HG03139 (cell line): Measurements from ENCODE around the gene VWF.

Experiments
- ATAC-seq: cut with Tn5 transposase; IDR thresholded peaks from one replicate; pipeline ENCODE4 v1.9.1; 2021; ENCODE audit not compliant: unreplicated experiment

VWF gene

DNA sequence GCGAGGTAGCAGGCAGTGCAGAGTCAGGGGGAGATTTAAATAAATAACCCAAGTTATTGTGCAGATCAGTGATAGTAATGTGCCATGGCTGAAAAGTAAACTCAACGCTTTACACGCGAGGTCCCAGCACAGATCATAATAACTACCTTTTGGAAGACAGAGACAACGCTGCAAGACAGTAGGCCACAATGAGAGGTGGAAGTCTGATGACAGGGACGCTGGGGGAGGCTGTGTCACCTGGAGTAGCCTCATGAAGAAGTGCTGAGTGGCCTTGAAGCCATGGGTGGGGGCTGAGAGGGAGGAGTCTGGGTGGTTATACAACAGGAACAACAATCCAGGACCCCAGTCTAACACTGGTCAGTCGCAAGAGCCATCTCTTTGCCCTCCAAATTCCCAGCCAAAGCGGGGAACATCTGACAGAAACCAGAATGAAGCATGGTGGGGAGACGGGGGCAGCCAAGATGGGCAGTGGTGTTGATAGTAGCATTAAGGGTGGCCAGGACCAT lies 207.6 kb downstream of the VWF start:
- no peak for ATAC-seq

DNA sequence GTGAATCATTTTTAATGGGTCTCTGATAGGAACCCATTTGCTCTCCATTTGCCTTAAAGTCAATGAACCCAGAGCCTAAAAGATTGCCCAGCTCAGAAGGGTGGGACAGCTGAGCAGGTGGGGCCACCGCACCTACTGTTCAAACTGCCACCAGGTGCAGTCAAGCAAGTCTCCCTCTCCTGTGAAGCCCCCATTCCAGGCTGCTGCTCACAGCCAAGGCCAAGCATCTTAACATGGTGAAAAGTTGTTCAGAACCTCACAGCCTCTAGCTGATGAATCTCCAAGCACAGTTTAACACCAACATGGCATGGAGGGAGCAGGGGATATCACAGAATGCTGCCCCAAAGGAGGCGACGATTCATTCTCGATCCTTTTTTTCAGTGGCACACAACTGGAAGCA lies 209.0 kb downstream of the VWF start:
- no peak for ATAC-seq

DNA sequence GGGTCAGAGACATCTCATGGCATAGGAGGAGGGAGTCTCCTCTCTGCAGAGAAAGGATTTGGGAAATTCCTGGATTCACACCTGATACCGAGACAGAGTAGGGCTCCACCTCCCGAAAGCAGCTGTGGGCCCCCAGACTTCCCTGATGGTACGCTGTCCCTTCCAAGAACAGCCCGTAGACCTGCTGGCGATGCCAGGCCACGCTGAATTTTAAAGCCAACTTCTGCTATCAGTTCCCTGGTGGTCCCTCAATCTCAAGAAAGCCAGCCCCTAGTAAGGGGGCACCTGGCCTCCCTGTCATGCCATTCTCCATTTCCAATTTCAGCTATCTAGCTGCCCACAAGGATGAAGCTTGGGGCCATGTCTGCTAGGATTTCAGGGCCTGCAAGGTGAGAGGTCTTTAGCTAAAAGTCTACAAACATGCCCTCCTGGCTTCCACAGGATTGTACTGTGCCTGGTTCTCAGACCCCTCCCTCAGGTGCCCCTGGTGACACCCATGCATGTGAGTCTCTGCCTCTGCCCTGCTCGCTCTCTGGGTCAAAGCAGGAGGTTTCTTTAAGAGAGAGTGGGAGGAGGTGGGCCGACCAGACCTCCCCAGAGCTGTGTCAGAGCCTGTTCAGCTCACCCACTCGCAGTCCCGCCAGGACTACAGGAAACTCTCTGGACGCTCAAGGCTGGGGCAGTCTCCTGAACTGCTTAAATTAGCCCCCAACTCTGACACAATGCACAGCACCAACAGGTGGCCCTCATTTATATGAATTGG lies 209.9 kb downstream of the VWF start:
- no peak for ATAC-seq

DNA sequence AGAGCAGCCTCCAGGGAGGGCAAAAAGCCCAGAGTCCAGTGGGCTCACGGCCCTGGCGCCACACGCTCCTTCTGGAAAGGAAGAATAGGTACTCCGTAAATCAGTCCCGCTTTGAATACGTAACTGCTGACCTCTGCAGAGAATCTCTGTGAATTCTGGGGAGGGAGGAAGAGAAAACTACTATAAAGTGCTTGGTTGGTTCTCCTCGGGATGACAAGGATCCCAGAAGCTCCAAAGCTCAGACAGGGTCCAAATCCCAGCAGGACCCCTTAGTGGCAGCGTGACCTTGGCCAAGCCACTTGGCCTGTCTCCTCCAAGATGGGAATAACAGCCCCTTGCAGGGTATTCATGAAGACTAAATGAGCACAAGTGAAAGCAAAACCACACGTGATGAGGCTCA lies 211.1 kb downstream of the VWF start:
- ATAC-seq: no peak

DNA sequence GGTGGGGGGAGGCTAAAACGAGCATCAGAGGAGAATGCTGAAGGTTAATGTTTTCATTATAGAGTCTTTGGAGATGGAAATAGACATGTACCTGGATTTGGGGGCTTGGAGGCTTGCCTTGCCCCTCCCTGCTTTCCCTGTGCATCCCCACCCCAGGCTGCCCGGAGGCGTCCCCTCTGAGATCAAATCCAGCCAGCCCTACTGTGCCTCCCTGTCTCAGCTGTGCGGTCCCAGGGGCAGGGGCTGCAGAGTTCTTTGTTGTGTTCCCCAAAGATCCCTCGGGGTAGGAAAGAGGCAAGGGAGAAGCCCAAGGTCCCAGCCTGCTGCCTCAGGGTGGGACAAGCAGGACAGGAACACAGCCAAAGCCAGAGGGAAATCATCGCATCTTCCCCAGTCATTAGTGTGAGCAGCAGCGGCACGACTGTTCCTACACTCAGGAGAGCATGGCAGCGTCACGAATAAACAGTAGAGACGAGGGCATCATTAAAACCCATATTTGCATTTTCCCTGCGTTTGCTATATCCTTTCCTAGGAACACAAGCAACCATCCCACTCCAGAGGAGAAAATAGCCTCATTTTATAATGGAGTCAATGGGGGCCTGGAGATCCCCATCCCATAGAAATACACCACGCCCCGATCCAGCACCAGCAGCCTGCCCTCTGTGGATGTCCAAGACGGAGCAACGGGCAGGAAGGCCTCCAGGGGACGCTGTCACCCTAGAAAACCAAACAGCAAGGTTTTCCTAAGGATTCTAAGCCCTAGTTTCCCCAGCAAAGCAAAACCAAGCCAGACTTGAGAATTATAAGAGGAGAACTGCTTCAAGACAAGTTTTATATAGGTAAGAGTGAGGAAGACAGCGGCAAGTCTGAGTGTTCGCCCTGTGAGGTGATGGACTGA lies 211.8 kb downstream of the VWF start:
- ATAC-seq: no peak

DNA sequence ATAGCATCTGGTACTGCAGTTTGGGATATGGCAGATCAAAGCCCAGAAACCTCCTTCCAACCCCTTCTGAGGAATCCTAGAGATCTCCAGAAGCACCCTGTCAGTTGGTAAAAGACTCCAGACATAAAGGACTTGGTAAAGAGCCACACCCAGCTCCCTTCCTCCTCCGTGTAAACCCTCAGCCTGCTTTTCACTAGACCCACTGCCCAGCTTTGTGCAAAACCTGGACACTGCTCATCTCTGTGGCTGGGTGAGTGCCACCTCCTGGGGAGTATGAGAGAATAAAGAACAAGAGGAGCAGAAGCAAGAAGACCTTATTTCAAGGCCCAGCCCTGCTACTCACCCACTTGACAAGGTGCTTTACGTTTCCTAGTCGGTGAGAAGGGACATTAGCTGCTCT lies 212.5 kb downstream of the VWF start:
- no peak for ATAC-seq

DNA sequence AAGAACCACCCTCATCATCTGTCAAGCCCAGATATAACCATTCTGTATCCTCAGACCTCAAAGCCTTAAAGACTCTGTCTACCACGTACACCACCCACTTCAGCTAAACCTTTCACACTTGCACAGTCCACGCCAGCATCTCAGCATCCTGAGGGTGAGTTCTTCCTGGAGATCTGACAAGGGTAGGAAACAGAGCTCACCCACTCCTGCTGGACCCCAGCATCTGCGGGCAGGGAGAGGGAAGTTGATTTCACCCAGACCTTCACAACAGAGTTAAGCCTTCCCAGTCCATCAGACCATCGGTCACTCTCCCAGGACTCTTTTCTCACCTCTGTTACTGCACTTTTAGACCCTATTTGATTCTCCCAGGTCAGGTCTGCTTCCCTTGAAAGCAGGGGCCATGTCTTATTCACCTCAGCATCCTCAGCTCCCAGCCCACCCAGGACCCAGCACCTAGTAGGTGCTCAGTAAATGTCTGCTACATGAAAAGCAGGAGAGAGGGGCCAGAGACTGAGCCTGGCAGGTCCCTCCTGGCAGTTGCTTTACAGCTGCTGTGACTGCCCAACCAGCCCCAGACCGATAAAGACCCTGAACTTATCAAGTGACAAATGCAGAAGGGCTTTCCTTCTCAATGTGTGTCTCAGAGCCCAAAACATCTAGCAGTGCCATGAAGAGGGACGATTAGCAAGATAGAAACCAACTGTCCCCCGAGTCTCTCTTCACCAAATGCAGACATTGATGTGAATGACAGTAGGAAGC lies 213.5 kb downstream of the VWF start:
- no peak for ATAC-seq

DNA sequence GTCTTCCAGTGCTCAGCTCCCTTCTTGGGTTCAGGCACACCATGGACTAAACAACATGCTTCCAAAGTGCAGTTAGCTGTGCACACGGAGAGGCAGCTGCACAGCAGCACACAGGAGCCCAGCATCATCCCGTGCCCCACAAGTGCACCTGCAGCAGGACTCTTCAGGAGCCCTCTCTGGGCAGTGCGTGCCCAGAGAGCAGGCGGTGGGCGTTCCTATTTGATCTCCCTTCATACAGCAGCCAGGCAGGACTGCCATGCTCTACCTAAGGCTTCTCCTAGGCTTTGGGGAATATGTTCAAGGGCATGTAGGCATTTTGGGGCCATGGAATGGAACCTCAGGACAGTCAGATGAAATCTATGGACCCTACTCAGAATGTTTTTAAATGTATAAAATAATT lies 214.9 kb downstream of the VWF start:
- no peak for ATAC-seq

DNA sequence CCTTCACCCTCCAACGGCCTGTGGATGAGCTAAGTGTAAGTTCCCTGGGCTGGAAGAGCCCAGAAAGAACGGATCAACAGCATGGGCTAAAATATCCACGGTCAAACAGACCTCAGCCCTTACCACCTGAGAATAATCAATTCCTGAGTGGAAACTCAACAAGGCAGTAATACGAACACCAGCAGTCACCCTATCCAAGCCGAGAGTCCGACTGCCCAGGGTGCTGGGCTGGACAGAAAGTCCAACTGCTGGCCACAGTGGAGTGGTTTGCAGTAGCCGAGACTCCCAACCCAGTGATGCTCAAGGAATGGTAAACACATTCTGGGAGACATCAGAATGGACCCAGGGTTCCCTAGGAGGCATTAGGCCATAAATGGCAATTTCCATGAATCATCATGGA lies 216.2 kb downstream of the VWF start:
- no peak for ATAC-seq

DNA sequence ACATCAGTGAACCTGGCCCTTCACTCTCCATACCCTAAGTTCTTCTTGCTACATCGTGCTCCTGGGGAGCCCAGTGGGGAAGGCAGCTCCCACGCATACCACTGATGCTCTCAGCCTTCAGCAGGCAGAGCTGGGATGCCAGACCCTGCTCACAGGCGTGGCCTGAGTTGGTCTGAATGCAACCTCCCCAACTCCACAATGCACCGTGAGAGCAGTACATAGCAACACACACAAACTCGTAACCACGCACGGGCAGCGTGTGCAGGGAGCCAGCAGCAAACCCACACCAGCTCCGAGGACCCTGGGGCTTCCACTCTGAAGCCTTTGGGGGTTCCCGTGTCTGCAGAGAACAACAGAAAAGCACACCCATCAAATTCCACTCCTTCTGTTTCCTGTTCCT lies 216.7 kb downstream of the VWF start:
- ATAC-seq: no peak

DNA sequence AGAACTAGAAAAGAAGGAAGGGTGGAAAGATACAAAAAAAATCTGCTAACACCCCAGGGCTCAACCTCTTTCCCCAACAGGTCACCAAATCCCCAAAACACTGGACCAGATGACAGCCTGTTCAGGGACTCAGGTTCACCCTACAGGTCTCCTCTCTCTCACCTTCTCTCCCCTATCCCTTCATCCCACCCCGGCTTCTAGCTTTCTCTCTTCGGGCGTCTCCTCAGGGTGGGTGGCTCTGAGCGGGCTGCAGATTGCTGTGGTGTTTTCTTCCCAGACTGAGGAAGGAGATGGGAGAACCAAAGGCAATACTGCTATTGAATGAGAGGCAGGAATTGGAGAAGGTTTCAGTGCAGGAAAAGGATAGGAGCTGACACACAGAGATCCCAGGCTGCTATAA lies 218.7 kb downstream of the VWF start:
- no peak for ATAC-seq

DNA sequence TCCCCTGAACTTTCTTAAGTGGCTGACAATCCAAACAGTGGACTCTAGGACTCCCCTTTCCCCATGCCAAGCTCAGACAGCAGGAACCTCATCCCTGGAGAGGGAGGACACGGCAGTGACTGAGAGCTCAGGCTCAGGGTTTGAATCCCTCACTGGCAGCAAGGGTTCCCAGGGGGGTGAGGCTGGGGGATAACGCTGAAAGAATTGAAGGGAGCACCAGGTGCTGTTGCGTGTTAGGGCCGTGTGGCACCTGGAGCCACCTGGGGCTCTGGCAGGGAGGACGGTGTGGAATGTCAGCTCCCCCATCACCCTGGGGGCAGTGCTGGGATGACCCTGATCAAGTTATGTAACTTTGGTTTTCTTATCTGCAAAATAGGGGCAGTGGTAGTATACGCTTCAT lies 219.5 kb downstream of the VWF start:
- no peak for ATAC-seq

DNA sequence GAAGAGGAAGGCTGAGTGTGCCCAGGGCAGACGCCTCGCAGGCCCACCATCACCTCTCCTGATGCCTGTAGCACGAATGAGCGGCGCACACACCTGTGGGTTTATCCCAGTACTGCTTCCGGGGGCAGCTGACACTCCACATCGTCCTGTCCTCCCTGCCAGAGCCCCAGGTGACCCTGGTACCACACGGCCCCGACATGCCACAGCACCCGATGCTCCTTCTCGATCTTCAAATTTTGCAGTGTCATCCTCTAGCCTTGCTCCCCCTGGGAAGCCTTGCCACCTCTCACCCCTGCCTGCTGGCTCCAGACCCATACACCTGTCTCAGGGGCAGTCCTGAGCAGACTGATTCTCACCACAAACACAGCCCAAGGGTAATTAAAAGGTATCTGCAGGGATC lies 220.0 kb downstream of the VWF start:
- no peak for ATAC-seq

DNA sequence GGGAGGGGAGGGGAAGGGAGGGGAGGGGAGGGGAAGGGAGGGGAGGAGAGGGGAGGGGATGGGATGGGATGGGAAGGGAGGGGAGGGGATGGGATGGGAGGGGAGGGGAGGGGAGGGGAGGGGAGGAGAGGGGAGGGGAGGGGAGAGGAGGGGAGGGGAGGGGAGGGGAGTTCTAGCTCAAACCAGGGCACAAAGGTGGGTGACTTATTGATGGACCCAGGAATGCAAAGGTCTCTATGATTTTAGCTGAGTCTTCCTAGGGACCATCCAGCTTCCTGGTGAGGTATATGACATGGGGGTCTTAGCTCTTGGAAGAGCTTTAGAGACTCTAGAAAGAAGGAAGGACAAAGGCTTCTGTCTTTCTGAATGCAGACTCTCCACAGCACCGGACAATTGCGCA lies 221.7 kb downstream of the VWF start:
- no peak for ATAC-seq

DNA sequence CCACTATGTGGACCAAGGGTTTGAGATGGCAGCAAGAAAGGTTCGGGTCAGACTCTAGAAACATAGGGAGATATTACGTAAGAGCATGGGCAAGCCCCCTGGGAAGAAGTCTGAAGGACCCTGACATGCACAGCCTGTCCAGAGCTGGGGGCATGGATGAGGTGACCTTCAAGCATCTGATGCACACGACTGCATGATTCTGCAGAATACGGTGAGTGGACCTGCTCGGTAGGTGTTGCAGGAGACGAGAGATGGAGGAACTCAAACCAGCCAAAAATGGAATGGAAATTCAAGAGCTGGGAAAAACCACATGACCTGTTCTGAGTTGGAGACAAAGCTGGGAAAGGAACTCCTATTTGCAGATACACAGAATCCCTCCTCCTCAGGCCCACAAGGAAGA lies 223.1 kb downstream of the VWF start:
- ATAC-seq: no peak

DNA sequence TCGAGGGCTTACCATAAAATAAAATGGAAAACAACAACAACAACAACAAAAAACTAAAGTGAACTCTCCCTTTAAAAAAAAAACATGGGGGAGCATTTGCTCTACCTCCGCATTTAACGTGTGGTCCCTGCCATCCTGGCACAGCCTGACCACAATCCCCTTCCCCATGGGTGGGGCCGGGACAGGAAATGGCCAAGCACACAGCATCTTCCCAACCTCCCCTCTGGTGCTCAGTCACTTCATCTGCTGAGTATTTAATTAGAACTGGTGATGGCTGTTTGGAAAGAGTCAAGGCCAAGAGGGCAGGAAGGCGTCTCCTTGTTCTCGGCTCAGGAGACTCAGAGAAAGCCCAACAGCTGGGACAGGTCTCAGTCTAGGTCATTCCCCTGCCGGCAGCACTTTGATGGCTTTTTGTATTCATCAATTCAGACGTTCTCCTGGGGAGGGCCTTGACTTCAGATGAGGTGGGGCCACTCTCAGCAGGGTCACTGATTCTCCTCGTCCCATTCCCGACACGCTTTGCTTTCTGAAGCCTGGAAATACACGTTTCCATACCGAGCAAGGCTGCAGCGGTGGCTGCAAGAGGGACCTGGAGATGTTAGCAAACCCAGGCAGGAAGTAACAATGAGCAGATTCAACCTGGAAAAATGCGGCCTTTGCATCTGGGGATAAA lies 223.8 kb downstream of the VWF start:
- ATAC-seq: no peak

DNA sequence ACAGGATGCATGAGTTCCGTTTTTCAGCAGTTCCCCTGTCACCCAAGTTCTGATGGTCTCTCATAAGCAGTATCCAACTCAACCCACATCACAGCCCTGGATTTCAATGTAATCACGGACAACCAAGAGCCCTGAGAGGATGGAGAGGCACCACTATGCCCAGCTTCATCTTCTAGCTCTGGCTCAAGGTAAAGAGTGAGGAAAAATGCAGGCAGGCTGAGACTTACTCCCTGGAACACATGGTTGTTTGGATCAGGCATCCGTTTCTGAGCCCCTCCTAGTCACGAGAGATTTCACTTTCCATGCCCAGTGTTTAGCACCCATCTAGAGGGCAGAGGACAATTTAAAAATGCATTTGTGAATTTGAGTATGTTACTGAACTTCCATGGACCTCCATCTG lies 224.4 kb downstream of the VWF start:
- no peak for ATAC-seq

DNA sequence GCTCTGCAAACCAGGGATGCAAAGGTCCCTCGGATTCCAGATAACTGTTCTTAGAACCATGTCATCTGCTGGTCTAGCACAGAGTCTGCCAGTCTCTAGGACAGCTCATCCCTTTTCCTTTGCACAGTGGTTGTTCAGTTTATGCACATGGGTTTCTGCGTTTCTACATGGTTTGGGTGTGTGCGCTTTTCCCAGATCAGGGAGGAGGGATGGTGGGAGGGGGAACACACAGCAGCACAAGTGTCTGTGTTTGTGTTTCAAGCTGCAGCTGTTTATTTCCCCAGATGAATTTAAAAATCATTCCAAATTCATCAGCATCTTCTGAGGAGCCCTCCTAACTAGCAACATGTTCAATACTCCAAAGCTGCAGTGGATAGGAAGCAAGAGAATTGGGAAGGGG lies 224.8 kb downstream of the VWF start:
- no peak for ATAC-seq

DNA sequence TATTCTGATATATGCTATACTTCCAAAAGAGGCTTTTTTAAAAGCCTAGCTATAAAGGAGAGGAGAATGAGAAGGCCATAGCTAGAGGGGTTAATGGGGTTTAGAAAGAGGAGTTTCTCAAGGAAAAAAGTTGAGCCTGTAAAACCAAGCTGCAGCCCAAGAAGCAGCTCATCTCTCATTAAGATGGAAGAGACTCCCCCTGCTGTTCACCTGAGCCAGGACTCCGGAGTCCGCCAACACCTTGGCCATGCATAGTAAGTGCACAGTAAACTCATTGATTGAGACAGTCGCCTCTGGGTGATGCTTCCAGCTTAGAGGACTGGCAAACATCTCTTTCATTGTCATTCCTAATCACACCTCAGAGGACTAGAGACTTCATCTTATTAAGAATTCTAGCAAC lies 225.6 kb downstream of the VWF start:
- no peak for ATAC-seq
